AG04450 (cell line): ENCODE data around the gene SAMSN1. TPM values are rescaled to one million over a fixed set of nuclear protein-coding genes. Genes with fewer than 3 reads are reported as not detected.

Experiments
- CTCF ChIA-PET: fragments of 300-600, 350-600 bp; formaldehyde crosslinking; extraction: SDS; loops from one replicate; lab custom pipeline; 2022; ENCODE audit warnings: antibody characterized with exemption, inconsistent platforms; lab: Charles Lee
- POLR2A ChIA-PET: fragments of 350-600 bp; formaldehyde crosslinking; extraction: SDS; loops from one replicate; lab custom pipeline; 2021; ENCODE audit warnings: antibody characterized with exemption, inconsistent platforms; lab: Yijun Ruan, JAX
- DNase-seq: peaks from one replicate; pipeline ENCODE4 v3.0.0-alpha.2; 2011; ENCODE audit warnings: low read depth, low spot score
- H3K27ac ChIP-seq: one replicate; pipeline ENCODE4 v1.5.1; 2012; ENCODE audit warnings: low read depth, low read length, control low read depth
- H3K27me3 ChIP-seq: one replicate; pipeline ENCODE4 v1.6.0; 2012; ENCODE audit warnings: low read length; ENCODE audit not compliant: control insufficient read depth, insufficient read depth
- H3K4me3 ChIP-seq: 2 replicates; pipeline ENCODE4 v1.5.1; 2011; ENCODE audit warnings: mild to moderate bottlenecking, low read depth, low read length, control low read depth
- H3K9me3 ChIP-seq: 2 replicates; pipeline ENCODE4 v1.5.1; 2012; ENCODE audit warnings: low read length; ENCODE audit not compliant: control insufficient read depth, insufficient read depth
- CTCF ChIP-seq: IDR thresholded peaks from 2 replicates; pipeline ENCODE4 v1.5.1; 2011; ENCODE audit warnings: low read depth, low read length, control low read depth, inconsistent platforms
- polyA plus RNA-seq: library from polyadenylated mRNA; depleted of rRNA; stranded (reverse); fragments of >200 nt; gene quantifications from 2 replicates; pipeline ENCODE4 v1.2.3, GENCODE V29; 2011

The SAMSN1 gene
- polyA plus RNA-seq, 1 experiment = not detected

DNA sequence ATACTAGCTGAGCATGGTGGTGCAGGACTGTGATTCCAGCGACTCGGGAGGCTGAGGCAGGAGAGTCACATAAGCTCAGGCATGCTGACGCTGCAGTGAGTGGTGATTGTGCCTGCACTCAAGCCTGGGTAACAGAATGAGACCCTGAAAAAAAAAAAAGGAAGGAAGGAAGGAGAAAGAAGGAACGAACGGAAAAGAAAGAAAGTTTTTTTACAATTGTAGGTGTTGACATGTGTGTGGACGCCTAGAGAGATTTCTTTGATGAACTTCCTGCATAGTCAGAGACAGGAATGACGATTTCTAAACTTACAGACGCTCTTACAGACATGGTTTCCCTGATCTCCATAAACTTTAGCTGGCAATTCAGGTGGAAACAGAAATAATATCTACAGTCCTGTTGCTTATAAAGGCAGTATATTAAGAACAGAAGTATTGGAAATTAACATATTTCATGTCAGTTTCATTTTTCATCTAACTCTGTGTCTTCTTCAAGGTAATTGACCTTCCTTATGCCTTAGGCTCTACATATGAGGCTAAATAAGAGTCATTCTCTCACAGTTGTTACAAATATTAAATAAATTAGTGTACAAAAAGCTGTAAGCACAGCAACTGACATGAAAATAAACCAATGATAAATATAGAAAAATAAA, 4.1 kb downstream of the SAMSN1 start:
- no peak for TF ChIP-seq CTCF
- ChIA-PET CTCF (no interaction called here), POLR2A (no interaction called here)
- Histone ChIP-seq H3K4me3 (no peak overlapping the region), H3K27me3 (no peaks in the 10 kb centered on the region), H3K9me3 (peaks cover 5% of the 10 kb centered on the region; the same call in 1 of the 2 replicates), H3K27ac (no peak overlapping the region)
- no peak for DNase-seq

DNA sequence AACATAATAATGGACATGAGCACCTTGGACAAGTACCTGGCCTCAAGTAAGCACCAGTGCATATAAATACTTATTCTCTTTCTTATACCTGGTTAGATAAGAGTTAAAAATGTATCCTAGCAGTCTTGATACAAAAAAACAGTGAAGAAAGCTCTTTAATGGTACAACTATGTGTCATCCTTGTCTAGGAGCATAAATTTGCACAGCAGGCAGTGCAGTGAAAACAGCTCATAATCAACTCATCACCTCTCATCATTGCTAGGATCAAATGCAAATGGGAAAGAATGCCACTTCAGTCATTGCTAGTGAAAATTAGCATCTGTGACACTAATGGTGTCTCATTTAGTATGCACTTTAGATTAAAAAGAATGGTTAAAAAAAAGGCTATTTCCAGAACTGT, 7.6 kb downstream of the SAMSN1 start:
- Histone ChIP-seq H3K4me3 (no peak overlapping the region), H3K9me3 (peaks cover 5% of the 10 kb centered on the region), H3K27me3 (no peaks in the 10 kb centered on the region), H3K27ac (no peak overlapping the region)
- no peak for DNase-seq
- POLR2A ChIA-PET = no interaction called here
- CTCF ChIA-PET = no interaction called here
- TF ChIP-seq CTCF = no peak

DNA sequence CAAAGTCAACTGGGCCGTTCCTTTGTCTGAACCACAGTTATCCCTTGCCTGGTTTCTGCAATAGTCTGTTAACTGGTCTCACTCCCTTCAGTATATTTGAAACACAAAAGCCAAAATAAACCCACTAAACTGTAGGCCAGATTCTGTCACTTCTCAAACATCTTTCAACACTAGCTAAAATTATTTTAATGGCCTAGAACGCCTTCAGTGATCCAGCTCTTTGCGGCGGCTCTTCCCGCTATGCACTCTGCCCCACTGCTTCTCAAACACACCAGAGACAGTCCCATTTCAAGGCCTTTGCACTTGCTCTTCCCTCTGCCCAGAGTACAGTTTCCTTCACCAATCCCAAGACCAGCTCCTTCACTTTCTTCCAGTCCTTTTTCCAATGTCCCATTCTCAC, 9.2 kb downstream of the SAMSN1 start:
- no peak for DNase-seq
- CTCF ChIA-PET = no interaction called here
- no peaks in the 10 kb centered on the region for H3K27me3 ChIP-seq
- H3K4me3 ChIP-seq = no peak overlapping the region
- TF ChIP-seq CTCF = no peak
- H3K27ac ChIP-seq = no peak overlapping the region
- peaks cover 3% of the 10 kb centered on the region; the same call in 1 of the 2 replicates for H3K9me3 ChIP-seq
- POLR2A ChIA-PET = no interaction called here

- DNase-seq = no peak
- Histone ChIP-seq H3K4me3 (no peak overlapping the region), H3K9me3 (peaks cover 3% of the 10 kb centered on the region; the same call in 1 of the 2 replicates), H3K27me3 (no peaks in the 10 kb centered on the region), H3K27ac (no peak overlapping the region)
- ChIA-PET POLR2A (no interaction called here), CTCF (no interaction called here)
- no peak for TF ChIP-seq CTCF
Measured at GRCh38 chr21:14535702-14536101, 10.4 kb downstream of the SAMSN1 start.

GRCh38 chr21:14533499-14534428, 12.4 kb downstream of the SAMSN1 start:
- Histone ChIP-seq H3K27me3 (no peaks in the 10 kb centered on the region), H3K4me3 (no peak overlapping the region), H3K27ac (no peak overlapping the region), H3K9me3 (peaks cover 3% of the 10 kb centered on the region; the same call in 1 of the 2 replicates)
- POLR2A ChIA-PET = no interaction called here
- no peak for TF ChIP-seq CTCF
- CTCF ChIA-PET = no interaction called here
- no peak for DNase-seq
